Neural cell (in vitro differentiated cells): ENCODE data around the gene ODAD4.

Experiments
- EZH2 ChIP-seq: fragments of 200-600, 300-800 bp; shearing (Covaris generic), sonication (generic); IDR thresholded peaks from 2 replicates; pipeline ENCODE4 v1.6.1; 2014; ENCODE audit warnings: antibody characterized with exemption, low read length, borderline replicate concordance, mild to moderate bottlenecking; ENCODE audit not compliant: insufficient read depth, poor library complexity, severe bottlenecking
- TF ChIP-seq, protein P1 (sequence below): fragments of 450-650 bp; IDR thresholded peaks from 2 replicates; pipeline ENCODE4 v1.5.1; 2014; ENCODE audit warnings: antibody characterized with exemption, mild to moderate bottlenecking, moderate library complexity; ENCODE audit not compliant: poor library complexity, severe bottlenecking

DNA sequence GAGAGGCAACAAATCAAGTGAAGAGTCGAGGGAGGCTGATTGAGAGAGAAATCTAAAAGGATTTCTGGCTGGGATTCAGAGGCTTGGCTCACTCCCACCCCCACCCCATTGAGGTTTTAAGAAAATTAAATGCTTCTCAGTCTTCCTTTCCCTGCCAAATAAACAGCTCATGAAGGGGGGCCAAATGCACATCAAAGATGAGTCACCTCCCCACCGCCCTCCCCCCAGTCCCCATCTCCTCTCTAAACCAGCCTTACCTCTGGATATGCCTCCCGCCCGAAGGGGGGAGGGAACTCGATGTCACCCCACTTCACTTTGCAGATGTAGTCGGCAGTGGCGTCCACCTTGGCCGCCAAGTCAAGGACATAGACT, 23.2 kb upstream of the ODAD4 start:
- TF ChIP-seq, protein P1, sequence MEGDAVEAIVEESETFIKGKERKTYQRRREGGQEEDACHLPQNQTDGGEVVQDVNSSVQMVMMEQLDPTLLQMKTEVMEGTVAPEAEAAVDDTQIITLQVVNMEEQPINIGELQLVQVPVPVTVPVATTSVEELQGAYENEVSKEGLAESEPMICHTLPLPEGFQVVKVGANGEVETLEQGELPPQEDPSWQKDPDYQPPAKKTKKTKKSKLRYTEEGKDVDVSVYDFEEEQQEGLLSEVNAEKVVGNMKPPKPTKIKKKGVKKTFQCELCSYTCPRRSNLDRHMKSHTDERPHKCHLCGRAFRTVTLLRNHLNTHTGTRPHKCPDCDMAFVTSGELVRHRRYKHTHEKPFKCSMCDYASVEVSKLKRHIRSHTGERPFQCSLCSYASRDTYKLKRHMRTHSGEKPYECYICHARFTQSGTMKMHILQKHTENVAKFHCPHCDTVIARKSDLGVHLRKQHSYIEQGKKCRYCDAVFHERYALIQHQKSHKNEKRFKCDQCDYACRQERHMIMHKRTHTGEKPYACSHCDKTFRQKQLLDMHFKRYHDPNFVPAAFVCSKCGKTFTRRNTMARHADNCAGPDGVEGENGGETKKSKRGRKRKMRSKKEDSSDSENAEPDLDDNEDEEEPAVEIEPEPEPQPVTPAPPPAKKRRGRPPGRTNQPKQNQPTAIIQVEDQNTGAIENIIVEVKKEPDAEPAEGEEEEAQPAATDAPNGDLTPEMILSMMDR, result no peak
- no peak for TF ChIP-seq EZH2
